K562 (cell line): ENCODE measurements around the gene SH3GL3. TPM values are rescaled to one million over a fixed set of nuclear protein-coding genes. Genes with fewer than 3 reads are reported as not detected.

Experiments
- ATAC-seq: fragments of 200-7000 bp; cut with Tn5 transposase; 3 replicates; pipeline ENCODE4 v1.9.1; 2020; ENCODE audit warnings: moderate library complexity
- BruUV-seq: library from RNA; stranded (reverse); fragments of 400-500 nt; replicated peaks from 2 replicates; lab custom pipeline; 2021; lab: Mats Ljungman, UMichigan
- CTCF ChIA-PET: fragments of 300-600 bp; formaldehyde crosslinking; extraction: SDS; loops from one replicate; lab custom pipeline; 2021; ENCODE audit warnings: low intra/inter-chr PET ratio; lab: Yijun Ruan, JAX
- POLR2A ChIA-PET: fragments of 300-600, 350-650 bp; sonication (Branson Sonifier 250); formaldehyde crosslinking; extraction: SDS; loops from one replicate; lab custom pipeline; 2021; ENCODE audit warnings: antibody characterized with exemption, inconsistent platforms; lab: Yijun Ruan, JAX
- DNase-seq, 4 experiments: peaks; one replicate each; pipeline versions ENCODE4 v3.0.0 to v3.0.0-alpha.2; 2011 to 2018; ENCODE audit warnings: low spot score in 3 of 4, mixed read lengths in 3 of 4; ENCODE audit errors: extremely low read depth in 1 of 4
- FAIRE-seq: peaks from 2 replicates; lab custom pipeline; 2011; peaks lifted over from hg19 to GRCh38; lab: Jason Lieb, UNC
- H2AFZ ChIP-seq: 2 replicates; pipeline ENCODE4 v1.6.0; 2011; ENCODE audit warnings: low read depth, low read length, control low read depth, inconsistent platforms
- H3K27ac ChIP-seq: fragments of 200-600 bp; 3 replicates; pipeline ENCODE4 v1.8.0; 2011; ENCODE audit warnings: low read depth, mild to moderate bottlenecking, control low read depth, inconsistent platforms, low read length, moderate library complexity, mixed read lengths; ENCODE audit errors: extremely low read depth
- H3K27me3 ChIP-seq, 2 experiments: fragments of 300-600 bp in 1 of 2; 2 replicates in 1 of 2; 3 replicates in 1 of 2; pipeline versions ENCODE4 v1.6.0 to v1.8.0; 2011; ENCODE audit warnings: inconsistent platforms in 2 of 2, low read length in 2 of 2, mild to moderate bottlenecking in 1 of 2, mixed read lengths in 1 of 2, moderate library complexity in 1 of 2; ENCODE audit not compliant: control insufficient read depth in 2 of 2, insufficient read depth in 2 of 2
- H3K36me3 ChIP-seq: fragments of 300-600 bp; 3 replicates; pipeline ENCODE4 v1.8.0; 2011; ENCODE audit warnings: mild to moderate bottlenecking, low read length, inconsistent platforms; ENCODE audit not compliant: control insufficient read depth, insufficient read depth
- H3K4me1 ChIP-seq, 2 experiments: fragments of 200-600 bp in 1 of 2; replicated peaks in 1 of 2; 2 replicates in 1 of 2; 3 replicates in 1 of 2; pipeline versions ENCODE4 v1.5.1 to v1.8.0; 2011; ENCODE audit warnings: inconsistent platforms in 2 of 2, low read length in 2 of 2, mild to moderate bottlenecking in 1 of 2, mixed read lengths in 1 of 2, moderate library complexity in 1 of 2; ENCODE audit not compliant: control insufficient read depth in 2 of 2, insufficient read depth in 2 of 2
- H3K4me2 ChIP-seq: 2 replicates; pipeline ENCODE4 v1.6.1; 2011; ENCODE audit warnings: low read length, control low read depth, inconsistent platforms, mixed read lengths; ENCODE audit not compliant: insufficient read depth
- H3K4me3 ChIP-seq: fragments of 200-600 bp; sonication (generic), shearing (Covaris generic); 2 replicates; pipeline ENCODE4 v1.5.1; 2016; ENCODE audit warnings: control low read depth, inconsistent platforms
- H3K79me2 ChIP-seq: fragments of 200-600 bp; 3 replicates; pipeline ENCODE4 v1.8.0; 2011; ENCODE audit warnings: low read length, inconsistent platforms; ENCODE audit not compliant: control insufficient read depth, insufficient read depth
- H3K9ac ChIP-seq, 2 experiments: 2 replicates each; pipeline versions ENCODE4 v1.6.0 to v1.6.1; 2011; ENCODE audit warnings: low read depth in 2 of 2, low read length in 2 of 2, control low read depth in 1 of 2, inconsistent platforms in 1 of 2, mild to moderate bottlenecking in 1 of 2, mixed read lengths in 1 of 2; ENCODE audit not compliant: insufficient read depth in 1 of 2
- H3K9me1 ChIP-seq: one replicate; pipeline ENCODE4 v1.6.0; 2011; ENCODE audit warnings: inconsistent platforms, mild to moderate bottlenecking, low read length, moderate library complexity; ENCODE audit not compliant: control insufficient read depth, insufficient read depth
- H3K9me3 ChIP-seq: replicated peaks from 2 replicates; pipeline ENCODE4 v1.5.1; 2011; ENCODE audit warnings: low read depth, low read length, inconsistent platforms; ENCODE audit not compliant: control insufficient read depth, insufficient read depth
- H4K20me1 ChIP-seq: replicated peaks from 2 replicates; pipeline ENCODE4 v1.6.1; 2011; ENCODE audit warnings: low read length, inconsistent platforms, mixed read lengths; ENCODE audit not compliant: control insufficient read depth, insufficient read depth
- NR2F6 ChIP-seq: fragments of 450-650 bp; formaldehyde crosslinking; IDR thresholded peaks from 2 replicates; pipeline ENCODE4 v1.4.0; 2020; ENCODE audit warnings: mild to moderate bottlenecking
- WGBS: fragments of 100-300 bp; shearing (Covaris generic); methylation state at CpG from one replicate; pipeline ENCODE4 v1.1.6; 2016; ENCODE audit warnings: low coverage, mixed read lengths; ENCODE audit not compliant: insufficient coverage; ENCODE audit errors: missing lambda C conversion rate; 5-methylcytosine and 5-hydroxymethylcytosine counted together
- in situ Hi-C: fragments of 300-500 bp; cut with MboI; formaldehyde crosslinking; loops from 4 replicates; pipeline ENCODE4 v1.15.0; 2018; ENCODE audit warnings: inconsistent platforms, mixed read lengths
- intact Hi-C: fragments of 100-400 bp; cut with micrococcal nuclease; formaldehyde crosslinking; loops from 2 replicates; pipeline ENCODE4 v1.14.2; 2022
- polyA plus RNA-seq, 8 experiments: library from polyadenylated mRNA; depleted of rRNA in 4 of 8; stranded (reverse) in 5 of 8; unstranded in 3 of 8; fragments of >200 nt; fragmentation: Nextera tagmentation in 2 of 8; fragmentation: Illumina TruSeq in 1 of 8; extraction: Ambion mirVana in 2 of 8; extraction: Trizol in 1 of 8; gene quantifications; 2 replicates each; pipeline versions ENCODE4 v1.2.1 to v1.2.3, GENCODE V29; 2011 to 2014; ENCODE audit warnings: inconsistent platforms in 1 of 8, missing spikeins in 1 of 8
- total RNA-seq, 7 experiments: library from RNA; depleted of rRNA in 6 of 7; stranded (reverse); fragments of >200 nt in 6 of 7; fragmentation: Illumina TruSeq in 2 of 7; extraction: Trizol in 2 of 7; gene quantifications; 2 replicates each; pipeline versions ENCODE4 v1.2.1 to v1.2.3, GENCODE V29; 2011 to 2021; ENCODE audit warnings: low replicate concordance in 1 of 7
- TF ChIP-seq, protein P1 (sequence below): fragments of 450-650 bp; IDR thresholded peaks from 2 replicates; pipeline ENCODE4 v1.7.0; 2016; ENCODE audit warnings: borderline replicate concordance
- TF ChIP-seq, protein P2 (sequence below): fragments of 200-600 bp; sonication (generic); IDR thresholded peaks from one replicate; pipeline ENCODE4 v1.6.1; 2012; ENCODE audit warnings: mild to moderate bottlenecking, low read depth, low read length, inconsistent platforms

SH3GL3 gene
- total and polyA plus RNA-seq, 9 of the 15 experiments (the other 6 are each of a cell fraction or from before 2014, with no cell fraction given) = 3.9 to 16.0 (median 9.7) TPM

DNA sequence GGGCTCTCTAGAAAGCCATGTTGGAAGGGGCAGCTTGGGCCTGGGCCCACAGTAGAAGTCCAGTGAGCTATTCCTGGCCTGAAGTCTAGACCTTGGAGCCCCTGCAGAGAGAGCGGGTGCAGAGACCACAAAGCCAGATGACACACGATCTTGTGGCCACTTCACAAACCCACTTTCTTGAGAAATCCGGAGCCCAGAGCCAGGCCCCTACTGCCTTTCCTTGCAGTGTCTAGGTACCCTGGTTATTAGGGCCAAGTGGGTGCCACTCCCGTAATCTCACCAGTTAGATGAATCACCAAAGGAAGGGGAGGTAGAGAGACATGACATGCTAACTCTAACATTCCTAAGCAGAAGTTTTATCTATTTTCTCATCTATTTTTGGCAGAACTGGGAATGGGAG lies 134.2 kb downstream of the SH3GL3 start:
- intact Hi-C loops (no loop called here), in situ Hi-C loops (no loop called here)
- no peak overlapping the region for H3K4me2 ChIP-seq
- peaks cover 4% of the 10 kb centered on the region for H3K9me1 ChIP-seq
- no peaks in the 10 kb centered on the region for H4K20me1 ChIP-seq
- H3K9me3 ChIP-seq = no peaks in the 10 kb centered on the region
- H3K36me3 ChIP-seq = no peaks in the 10 kb centered on the region
- no peak overlapping the region for H3K9ac ChIP-seq
- 39% methylated on average over 4 of the region's 4 CpGs for WGBS
- no peak overlapping the region for H2AFZ ChIP-seq
- H3K79me2 ChIP-seq = no peaks in the 10 kb centered on the region
- H3K27ac ChIP-seq = no peak overlapping the region
- ATAC-seq (no peak), FAIRE-seq (no peak), DNase-seq (no peak)
- ChIA-PET CTCF (no interaction called here), POLR2A (interaction anchor here (0.7 kb wide), 1 partner anchor 59 kb away, joined by 3 read pairs; no protein-coding TSS in a partner anchor)
- H3K4me3 ChIP-seq = no peak overlapping the region
- TF ChIP-seq, protein P1, sequence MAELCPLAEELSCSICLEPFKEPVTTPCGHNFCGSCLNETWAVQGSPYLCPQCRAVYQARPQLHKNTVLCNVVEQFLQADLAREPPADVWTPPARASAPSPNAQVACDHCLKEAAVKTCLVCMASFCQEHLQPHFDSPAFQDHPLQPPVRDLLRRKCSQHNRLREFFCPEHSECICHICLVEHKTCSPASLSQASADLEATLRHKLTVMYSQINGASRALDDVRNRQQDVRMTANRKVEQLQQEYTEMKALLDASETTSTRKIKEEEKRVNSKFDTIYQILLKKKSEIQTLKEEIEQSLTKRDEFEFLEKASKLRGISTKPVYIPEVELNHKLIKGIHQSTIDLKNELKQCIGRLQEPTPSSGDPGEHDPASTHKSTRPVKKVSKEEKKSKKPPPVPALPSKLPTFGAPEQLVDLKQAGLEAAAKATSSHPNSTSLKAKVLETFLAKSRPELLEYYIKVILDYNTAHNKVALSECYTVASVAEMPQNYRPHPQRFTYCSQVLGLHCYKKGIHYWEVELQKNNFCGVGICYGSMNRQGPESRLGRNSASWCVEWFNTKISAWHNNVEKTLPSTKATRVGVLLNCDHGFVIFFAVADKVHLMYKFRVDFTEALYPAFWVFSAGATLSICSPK = no peak
- no peak for TF ChIP-seq NR2F6 (CRISPR knock-in tag)
- TF ChIP-seq, protein P2, sequence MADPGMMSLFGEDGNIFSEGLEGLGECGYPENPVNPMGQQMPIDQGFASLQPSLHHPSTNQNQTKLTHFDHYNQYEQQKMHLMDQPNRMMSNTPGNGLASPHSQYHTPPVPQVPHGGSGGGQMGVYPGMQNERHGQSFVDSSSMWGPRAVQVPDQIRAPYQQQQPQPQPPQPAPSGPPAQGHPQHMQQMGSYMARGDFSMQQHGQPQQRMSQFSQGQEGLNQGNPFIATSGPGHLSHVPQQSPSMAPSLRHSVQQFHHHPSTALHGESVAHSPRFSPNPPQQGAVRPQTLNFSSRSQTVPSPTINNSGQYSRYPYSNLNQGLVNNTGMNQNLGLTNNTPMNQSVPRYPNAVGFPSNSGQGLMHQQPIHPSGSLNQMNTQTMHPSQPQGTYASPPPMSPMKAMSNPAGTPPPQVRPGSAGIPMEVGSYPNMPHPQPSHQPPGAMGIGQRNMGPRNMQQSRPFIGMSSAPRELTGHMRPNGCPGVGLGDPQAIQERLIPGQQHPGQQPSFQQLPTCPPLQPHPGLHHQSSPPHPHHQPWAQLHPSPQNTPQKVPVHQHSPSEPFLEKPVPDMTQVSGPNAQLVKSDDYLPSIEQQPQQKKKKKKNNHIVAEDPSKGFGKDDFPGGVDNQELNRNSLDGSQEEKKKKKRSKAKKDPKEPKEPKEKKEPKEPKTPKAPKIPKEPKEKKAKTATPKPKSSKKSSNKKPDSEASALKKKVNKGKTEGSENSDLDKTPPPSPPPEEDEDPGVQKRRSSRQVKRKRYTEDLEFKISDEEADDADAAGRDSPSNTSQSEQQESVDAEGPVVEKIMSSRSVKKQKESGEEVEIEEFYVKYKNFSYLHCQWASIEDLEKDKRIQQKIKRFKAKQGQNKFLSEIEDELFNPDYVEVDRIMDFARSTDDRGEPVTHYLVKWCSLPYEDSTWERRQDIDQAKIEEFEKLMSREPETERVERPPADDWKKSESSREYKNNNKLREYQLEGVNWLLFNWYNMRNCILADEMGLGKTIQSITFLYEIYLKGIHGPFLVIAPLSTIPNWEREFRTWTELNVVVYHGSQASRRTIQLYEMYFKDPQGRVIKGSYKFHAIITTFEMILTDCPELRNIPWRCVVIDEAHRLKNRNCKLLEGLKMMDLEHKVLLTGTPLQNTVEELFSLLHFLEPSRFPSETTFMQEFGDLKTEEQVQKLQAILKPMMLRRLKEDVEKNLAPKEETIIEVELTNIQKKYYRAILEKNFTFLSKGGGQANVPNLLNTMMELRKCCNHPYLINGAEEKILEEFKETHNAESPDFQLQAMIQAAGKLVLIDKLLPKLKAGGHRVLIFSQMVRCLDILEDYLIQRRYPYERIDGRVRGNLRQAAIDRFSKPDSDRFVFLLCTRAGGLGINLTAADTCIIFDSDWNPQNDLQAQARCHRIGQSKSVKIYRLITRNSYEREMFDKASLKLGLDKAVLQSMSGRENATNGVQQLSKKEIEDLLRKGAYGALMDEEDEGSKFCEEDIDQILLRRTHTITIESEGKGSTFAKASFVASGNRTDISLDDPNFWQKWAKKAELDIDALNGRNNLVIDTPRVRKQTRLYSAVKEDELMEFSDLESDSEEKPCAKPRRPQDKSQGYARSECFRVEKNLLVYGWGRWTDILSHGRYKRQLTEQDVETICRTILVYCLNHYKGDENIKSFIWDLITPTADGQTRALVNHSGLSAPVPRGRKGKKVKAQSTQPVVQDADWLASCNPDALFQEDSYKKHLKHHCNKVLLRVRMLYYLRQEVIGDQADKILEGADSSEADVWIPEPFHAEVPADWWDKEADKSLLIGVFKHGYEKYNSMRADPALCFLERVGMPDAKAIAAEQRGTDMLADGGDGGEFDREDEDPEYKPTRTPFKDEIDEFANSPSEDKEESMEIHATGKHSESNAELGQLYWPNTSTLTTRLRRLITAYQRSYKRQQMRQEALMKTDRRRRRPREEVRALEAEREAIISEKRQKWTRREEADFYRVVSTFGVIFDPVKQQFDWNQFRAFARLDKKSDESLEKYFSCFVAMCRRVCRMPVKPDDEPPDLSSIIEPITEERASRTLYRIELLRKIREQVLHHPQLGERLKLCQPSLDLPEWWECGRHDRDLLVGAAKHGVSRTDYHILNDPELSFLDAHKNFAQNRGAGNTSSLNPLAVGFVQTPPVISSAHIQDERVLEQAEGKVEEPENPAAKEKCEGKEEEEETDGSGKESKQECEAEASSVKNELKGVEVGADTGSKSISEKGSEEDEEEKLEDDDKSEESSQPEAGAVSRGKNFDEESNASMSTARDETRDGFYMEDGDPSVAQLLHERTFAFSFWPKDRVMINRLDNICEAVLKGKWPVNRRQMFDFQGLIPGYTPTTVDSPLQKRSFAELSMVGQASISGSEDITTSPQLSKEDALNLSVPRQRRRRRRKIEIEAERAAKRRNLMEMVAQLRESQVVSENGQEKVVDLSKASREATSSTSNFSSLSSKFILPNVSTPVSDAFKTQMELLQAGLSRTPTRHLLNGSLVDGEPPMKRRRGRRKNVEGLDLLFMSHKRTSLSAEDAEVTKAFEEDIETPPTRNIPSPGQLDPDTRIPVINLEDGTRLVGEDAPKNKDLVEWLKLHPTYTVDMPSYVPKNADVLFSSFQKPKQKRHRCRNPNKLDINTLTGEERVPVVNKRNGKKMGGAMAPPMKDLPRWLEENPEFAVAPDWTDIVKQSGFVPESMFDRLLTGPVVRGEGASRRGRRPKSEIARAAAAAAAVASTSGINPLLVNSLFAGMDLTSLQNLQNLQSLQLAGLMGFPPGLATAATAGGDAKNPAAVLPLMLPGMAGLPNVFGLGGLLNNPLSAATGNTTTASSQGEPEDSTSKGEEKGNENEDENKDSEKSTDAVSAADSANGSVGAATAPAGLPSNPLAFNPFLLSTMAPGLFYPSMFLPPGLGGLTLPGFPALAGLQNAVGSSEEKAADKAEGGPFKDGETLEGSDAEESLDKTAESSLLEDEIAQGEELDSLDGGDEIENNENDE = no peak
- no peaks in the 10 kb centered on the region for H3K27me3 ChIP-seq
- BruUV-seq = no TSS peak
- H3K4me1 ChIP-seq = no peaks in the 10 kb centered on the region
